Spleen (tissue), 11 donors: ENCODE measurements around the gene COL5A2. TPM values are rescaled to one million over a fixed set of nuclear protein-coding genes. Genes with fewer than 3 reads are reported as not detected.
A peak's percentile ranks its signal among the peaks of the same experiment; 100 is the strongest.

Source experiments
- DNase-seq: peaks from one replicate; pipeline ENCODE4 v3.0.0-alpha.2; 2020
- H3K27ac ChIP-seq, 8 donors: fragments of 200-600 bp; sonication (generic) in 7 of 8; 1 replicate in 4 of 8; 2 replicates in 4 of 8; pipeline versions ENCODE4 v1.5.0 to v1.8.0; 2016 to 2021; ENCODE audit warnings: inconsistent platforms in 4 of 8, mild to moderate bottlenecking in 4 of 8, moderate library complexity in 1 of 8
- H3K27me3 ChIP-seq, 7 donors: fragments of 200-600 bp; sonication (generic) in 6 of 7; replicated peaks in 1 of 7; 1 replicate in 4 of 7; 2 replicates in 3 of 7; pipeline versions ENCODE4 v1.5.0 to v1.8.0; 2016 to 2021; ENCODE audit warnings: inconsistent platforms in 3 of 7, mild to moderate bottlenecking in 1 of 7
- H3K36me3 ChIP-seq, 6 donors: fragments of 200-600 bp; sonication (generic) in 5 of 6; 1 replicate in 4 of 6; 2 replicates in 2 of 6; pipeline versions ENCODE4 v1.5.0 to v1.8.0; 2016 to 2021; ENCODE audit warnings: inconsistent platforms in 2 of 6
- H3K4me1 ChIP-seq, 6 donors: fragments of 200-600 bp; sonication (generic) in 5 of 6; 1 replicate in 3 of 6; 2 replicates in 3 of 6; pipeline versions ENCODE4 v1.5.0 to v1.8.0; 2016 to 2021; ENCODE audit warnings: inconsistent platforms in 3 of 6
- H3K4me3 ChIP-seq, 8 donors: fragments of 200-600 bp; sonication (generic) in 7 of 8; 1 replicate in 4 of 8; 2 replicates in 4 of 8; pipeline versions ENCODE4 v1.5.0 to v1.8.0; 2016 to 2021; ENCODE audit warnings: inconsistent platforms in 4 of 8, mild to moderate bottlenecking in 4 of 8, moderate library complexity in 2 of 8
- H3K9me3 ChIP-seq, 8 donors: fragments of 200-600 bp; sonication (generic) in 7 of 8; 1 replicate in 4 of 8; 2 replicates in 4 of 8; pipeline versions ENCODE4 v1.5.0 to v1.8.0; 2016 to 2021; ENCODE audit warnings: inconsistent platforms in 4 of 8
- CTCF ChIP-seq, 11 experiments: fragments of 200-600 bp in 7 of 11; fragments of 450-650 bp in 4 of 11; sonication (generic) in 4 of 11; IDR thresholded peaks in 8 of 11; conservative IDR thresholded peaks in 3 of 11; 1 replicate in 7 of 11; 2 replicates in 4 of 11; pipeline versions ENCODE4 v1.4.0 to v1.8.0; 2016 to 2021; ENCODE audit warnings: antibody characterized with exemption in 11 of 11, inconsistent platforms in 4 of 11, mild to moderate bottlenecking in 1 of 11
- POLR2A ChIP-seq, 3 donors: fragments of 450-650 bp; IDR thresholded peaks; one replicate each; pipeline ENCODE4 v1.5.1; 2017; ENCODE audit warnings: antibody characterized with exemption in 3 of 3, mild to moderate bottlenecking in 1 of 3
- POLR2AphosphoS5 ChIP-seq, 3 donors: sonication (generic); formaldehyde crosslinking; IDR thresholded peaks; one replicate each; pipeline ENCODE4 v1.5.1; 2017; ENCODE audit warnings: antibody characterized with exemption in 3 of 3
- WGBS, 5 donors: extraction: QIAGEN DNeasy Blood & Tissue Kit in 3 of 5; methylation state at CpG; one replicate each; pipeline versions ENCODE4 v1.1.5 to v1.1.7; 2013 to 2018; 5-methylcytosine and 5-hydroxymethylcytosine counted together
- intact Hi-C: fragments of 100-400 bp; cut with DNase I; formaldehyde crosslinking; loops from one replicate; pipeline ENCODE4 v1.15.0; 2023; ENCODE audit warnings: low total_unique reads
- polyA plus RNA-seq, 3 donors: library from polyadenylated mRNA; stranded (reverse); fragments of 200-250 nt; gene quantifications; one replicate each; pipeline ENCODE4 v1.2.1, GENCODE V29; 2013
- total RNA-seq, 7 donors: library from RNA; depleted of rRNA in 3 of 7; stranded (reverse); fragments of >200 nt in 3 of 7; fragmentation: NEBNext Ultra II Directional in 4 of 7; extraction: Animal tissue kit (Norgen Biotek cat#: 25700) in 4 of 7; gene quantifications; one replicate each; pipeline versions ENCODE4 v1.1.0 to v1.2.1, GENCODE V29; 2016 to 2021
- donor health status: healthy with polysubstance abuse.
- donor health status: DM: no; HTN: no; CAD: no; lungs with moderate emphysema.
- donor health status: DM: no; HTN: no; CAD: no.
- donor health status: Bipolar disorder and iron deficiency.
- donor health status: healthy.
- donor health status: DM: no; HTN: no; CAD: no.
- donor health status: DM: yes; HTN: yes; CAD: no.

COL5A2 gene
- total and polyA plus RNA-seq, 10 donors = 3.4 to 35.7 (median 16.3) TPM

- Histone ChIP-seq H3K4me1 (no peaks in the 10 kb centered on the region), H3K9me3 (no peaks in the 10 kb centered on the region)
Observed at GRCh38 chr2:189146553-189146952, 33.0 kb downstream of the COL5A2 start.

GRCh38 chr2:189144700-189145211 is 34.8 kb downstream of the COL5A2 start:
- Histone ChIP-seq H3K27ac (peak overlapping the region in 1 of 8 donors; percentile 34), H3K36me3 (no peaks in the 10 kb centered on the region), H3K27me3 (no peaks in the 10 kb centered on the region), H3K4me1 (no peaks in the 10 kb centered on the region), H3K9me3 (no peaks in the 10 kb centered on the region), H3K4me3 (no peak overlapping the region)
- DNase-seq = no peak
- intact Hi-C loops = no loop called here
- WGBS, 5 donors = 71 to 84% (median 81%) methylated on average over 3 of the region's 3 CpGs
- no peak for TF ChIP-seq POLR2A (IDR thresholded peaks at IDR 0.05)
- TF ChIP-seq POLR2AphosphoS5 (IDR thresholded peaks at IDR 0.05) = no peak
- no peak for TF ChIP-seq CTCF (IDR thresholded peaks at IDR 0.05 in 8 of 11, conservative IDR thresholded peaks at IDR 0.05 in 3 of 11)

More at GRCh38 chr2:189146553-189146952, 33.0 kb downstream of the COL5A2 start:
- Histone ChIP-seq H3K27me3 (no peaks in the 10 kb centered on the region), H3K4me3 (no peak overlapping the region), H3K36me3 (no peaks in the 10 kb centered on the region), H3K27ac (no peak overlapping the region)
- 27 to 63% (median 30%) methylated on average over 2 of the region's 2 CpGs for WGBS, 5 donors
- DNase-seq = no peak
- intact Hi-C loops = no loop called here
- TF ChIP-seq CTCF (IDR thresholded peaks at IDR 0.05 in 8 of 11, conservative IDR thresholded peaks at IDR 0.05 in 3 of 11) (no peak), POLR2A (IDR thresholded peaks at IDR 0.05) (no peak), POLR2AphosphoS5 (IDR thresholded peaks at IDR 0.05) (no peak)

- H3K36me3 ChIP-seq = no peaks in the 10 kb centered on the region
- intact Hi-C loops = no loop called here
- H3K27me3 ChIP-seq = no peaks in the 10 kb centered on the region
- no peak overlapping the region for H3K4me3 ChIP-seq
- H3K27ac ChIP-seq = no peak overlapping the region
- no peak for TF ChIP-seq POLR2AphosphoS5 (IDR thresholded peaks at IDR 0.05)
- no peak for TF ChIP-seq CTCF (IDR thresholded peaks at IDR 0.05 in 8 of 11, conservative IDR thresholded peaks at IDR 0.05 in 3 of 11)
- TF ChIP-seq POLR2A (IDR thresholded peaks at IDR 0.05) = no peak
- no peaks in the 10 kb centered on the region for H3K9me3 ChIP-seq
- H3K4me1 ChIP-seq = no peaks in the 10 kb centered on the region
- DNase-seq = no peak
- WGBS, 5 donors = 77 to 87% (median 82%) methylated on average over 2 of the region's 2 CpGs
Observed at GRCh38 chr2:189143925-189144324, 35.6 kb downstream of the COL5A2 start.

- no peaks in the 10 kb centered on the region for H3K4me1 ChIP-seq
- no peaks in the 10 kb centered on the region for H3K36me3 ChIP-seq
- no peak for DNase-seq
- TF ChIP-seq POLR2A (IDR thresholded peaks at IDR 0.05) = no peak
- peak in 7 of 11 experiments; percentile 16 to 48 (median 29) for TF ChIP-seq CTCF (IDR thresholded peaks at IDR 0.05 in 8 of 11, conservative IDR thresholded peaks at IDR 0.05 in 3 of 11)
- no peak overlapping the region for H3K27ac ChIP-seq
- H3K4me3 ChIP-seq = no peak overlapping the region
- 87 to 97% (median 90%) methylated on average over 4 of the region's 4 CpGs for WGBS, 5 donors
- no peaks in the 10 kb centered on the region for H3K27me3 ChIP-seq
- intact Hi-C loops = no loop called here
- no peaks in the 10 kb centered on the region for H3K9me3 ChIP-seq
Observed at GRCh38 chr2:189142893-189143759, 36.4 kb downstream of the COL5A2 start.
